ENCODE data around the gene RIMS1.

The RIMS1 gene

DNA sequence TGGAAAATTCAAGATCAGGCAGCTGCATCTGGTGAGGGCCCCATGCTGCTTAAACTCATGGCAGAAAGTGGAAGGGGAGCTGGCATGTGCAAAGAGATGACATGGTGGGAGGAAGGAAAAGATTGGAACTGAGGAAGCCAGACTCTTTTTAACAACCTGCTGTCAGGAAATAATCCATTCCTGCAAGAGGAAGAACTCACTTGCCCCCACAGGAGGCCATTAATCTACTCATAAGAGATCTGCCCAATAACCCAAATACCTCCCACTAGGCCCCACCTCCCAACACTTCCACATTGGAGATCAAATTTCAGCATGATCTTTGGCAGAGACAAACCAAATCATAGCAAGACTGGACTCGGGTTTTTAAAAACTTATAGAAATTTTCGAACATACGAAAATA, 535.0 kb downstream of the RIMS1 start:
- no peak for DNase-seq

DNA sequence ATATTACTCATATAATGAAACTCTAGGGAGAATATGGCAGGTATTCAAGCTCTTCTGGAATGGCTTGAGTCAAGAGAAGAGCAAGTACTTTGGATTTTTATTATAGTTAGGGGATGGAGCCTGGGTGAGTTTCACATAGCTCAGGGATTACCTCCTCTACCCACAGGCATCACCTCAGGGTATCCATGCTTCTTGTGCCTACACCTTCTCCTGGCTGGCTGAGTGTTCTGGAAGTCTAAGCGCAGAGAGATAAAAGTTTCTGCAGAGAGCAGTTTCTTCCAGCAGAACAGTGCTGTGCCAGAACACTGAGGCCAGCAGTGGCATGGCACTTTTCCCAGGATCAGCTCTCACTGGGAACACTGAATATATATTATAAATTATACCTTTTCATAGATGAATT, 535.8 kb downstream of the RIMS1 start:
- no peak for DNase-seq

DNA sequence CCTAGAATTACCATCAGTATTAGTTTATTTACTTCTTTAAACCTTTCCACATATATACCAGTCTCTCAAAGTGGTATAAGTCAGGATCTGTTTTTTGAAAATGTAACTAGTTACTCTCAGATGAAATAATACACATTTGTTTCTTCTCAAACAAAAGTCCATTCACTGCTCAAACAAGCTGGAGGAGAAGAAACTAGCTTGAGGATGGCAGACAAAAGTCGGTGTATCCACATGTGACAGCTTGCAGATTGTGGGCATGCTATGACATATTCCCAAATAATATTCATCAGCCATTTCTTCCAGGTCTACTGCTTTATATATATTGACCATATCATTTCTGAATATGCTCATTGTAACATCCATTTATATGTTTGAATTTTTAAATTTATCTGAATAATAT, 538.1 kb downstream of the RIMS1 start:
- DNase-seq = no peak

DNA sequence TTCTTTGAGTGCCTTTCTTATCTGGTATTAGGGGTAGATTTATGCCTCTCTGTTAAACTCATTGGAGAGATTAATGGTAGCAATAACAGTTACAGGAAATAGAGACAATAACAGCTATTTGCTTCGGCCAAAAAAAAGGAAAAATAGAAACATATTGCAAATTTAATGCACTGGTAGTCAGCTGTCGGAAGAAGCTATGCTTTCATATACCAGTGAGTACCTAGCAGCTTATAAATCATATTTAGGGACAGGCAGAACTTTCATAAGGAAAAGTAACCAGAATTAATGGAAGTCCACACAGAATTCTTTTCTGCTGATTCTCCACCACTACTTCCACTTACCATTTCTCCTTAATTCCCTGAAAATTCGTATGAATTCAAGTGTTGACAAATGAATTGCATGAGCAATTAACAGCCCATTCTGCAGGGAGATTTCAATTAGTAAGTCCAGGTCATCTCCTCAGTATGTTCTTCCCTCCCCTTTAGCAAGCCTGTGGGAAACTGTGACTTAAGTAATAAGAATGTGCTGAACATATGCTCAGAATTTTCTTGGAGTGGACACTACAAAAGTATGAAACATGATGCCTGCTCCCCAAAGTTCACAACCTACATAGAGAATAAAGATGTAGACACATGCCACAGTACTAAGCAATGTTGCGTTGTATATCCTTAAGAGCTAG, 538.8 kb downstream of the RIMS1 start:
- no peak for DNase-seq

DNA sequence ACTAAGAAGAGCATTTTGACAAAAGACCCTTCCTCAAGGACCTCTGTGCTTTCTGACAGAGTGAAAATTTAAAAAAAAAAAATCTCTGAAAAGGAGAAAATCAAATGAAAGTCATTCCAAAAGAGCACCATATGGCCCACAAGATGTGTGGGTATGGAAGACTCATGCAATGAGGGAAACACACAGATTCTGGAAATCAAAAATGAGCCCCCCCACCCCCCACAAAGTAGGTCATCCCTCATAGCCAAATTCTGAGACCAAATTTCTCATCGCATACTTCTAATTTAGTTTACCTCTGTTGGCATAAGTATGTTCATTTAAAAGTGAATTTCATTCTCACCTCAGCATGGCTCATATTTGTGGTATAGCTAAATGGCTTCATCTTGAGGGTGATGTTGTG, 554.3 kb downstream of the RIMS1 start:
- DNase-seq = no peak

DNA sequence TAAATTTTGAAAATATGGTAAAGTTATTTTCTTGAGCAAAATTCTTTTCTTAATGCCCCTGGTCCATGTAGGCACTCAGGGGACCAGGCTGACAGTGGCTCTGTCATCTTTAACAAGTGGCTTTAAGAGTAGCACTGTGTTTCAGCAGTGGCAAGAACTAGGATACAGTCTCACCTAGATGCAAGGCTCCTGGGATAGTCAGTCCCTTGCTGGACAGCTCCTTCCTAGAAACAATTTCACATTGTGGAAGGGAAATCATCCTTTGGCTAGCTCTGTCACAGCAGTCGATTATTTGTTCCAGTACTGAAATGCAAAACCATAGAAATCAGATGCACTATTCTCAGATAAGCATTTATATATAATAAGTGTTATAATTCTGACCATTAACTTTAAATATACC, 560.1 kb downstream of the RIMS1 start:
- DNase-seq = no peak

Data from CD4-positive, alpha-beta T cell treated with Interleukin-6 for 4 hours (primary cell).